Stimulated activated effector memory CD8-positive, alpha-beta T cell treated with anti-CD3 and anti-CD28 coated beads, Interleukin-12 subunit alpha, Interleukin-12 subunit beta, amount 100 ng/mL, for 72 hours (primary cell): Measurements from ENCODE around the gene ANKRD36B.
"Not testable (repeated sequence)": the region's sequence is repeated elsewhere in the genome, so short reads cannot be mapped to it uniquely, and the experiment has no call there.

ENCODE experiments used
- ATAC-seq: fragments of 150-1000 bp; cut with Tn5 transposase; 2 replicates; pipeline ENCODE4 v1.10.0; 2021
- DNase-seq, 2 donors: peaks; one replicate each; pipeline ENCODE4 v3.0.0; 2021 to 2022; ENCODE audit warnings: low spot score in 2 of 2
- H3K27ac Mint-ChIP-seq: one replicate; pipeline ENCODE4 v1.8.0; 2022; ENCODE audit warnings: mild to moderate bottlenecking, mixed read lengths
- H3K36me3 Mint-ChIP-seq: one replicate; pipeline ENCODE4 v1.8.0; 2022; ENCODE audit warnings: mild to moderate bottlenecking, mixed read lengths
- H3K4me1 Mint-ChIP-seq: one replicate; pipeline ENCODE4 v1.8.0; 2022; ENCODE audit warnings: mixed read lengths
- H3K4me3 Mint-ChIP-seq: one replicate; pipeline ENCODE4 v1.8.0; 2022; ENCODE audit warnings: mild to moderate bottlenecking, mixed read lengths
- H3K9me3 Mint-ChIP-seq: one replicate; pipeline ENCODE4 v1.8.0; 2022; ENCODE audit warnings: mixed read lengths

Gene ANKRD36B

DNA sequence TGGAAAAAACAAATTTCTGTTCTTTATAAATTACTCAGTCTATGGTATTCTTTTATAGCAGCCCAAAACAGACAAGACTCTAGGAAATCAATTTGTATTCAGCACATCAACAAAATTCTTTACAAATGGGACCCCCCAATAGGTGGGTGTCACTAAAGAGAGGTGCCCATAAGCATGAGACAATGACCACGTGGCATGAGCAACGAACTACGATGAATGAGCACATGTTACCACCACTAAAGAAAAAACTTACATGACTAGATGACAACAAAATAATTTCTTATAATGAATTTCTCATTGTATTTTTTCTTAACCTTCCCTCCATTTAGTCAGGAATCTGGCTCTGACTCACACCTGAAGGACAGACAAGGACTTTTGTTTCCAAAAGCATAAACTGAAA, 3.8 kb upstream of the ANKRD36B start:
- H3K9me3 Mint-ChIP-seq, H3K36me3 Mint-ChIP-seq, DNase-seq, H3K4me1 Mint-ChIP-seq, ATAC-seq, H3K4me3 Mint-ChIP-seq, H3K27ac Mint-ChIP-seq: not testable (repeated sequence)

- not testable (repeated sequence) for H3K9me3 Mint-ChIP-seq, H3K4me1 Mint-ChIP-seq, H3K36me3 Mint-ChIP-seq
- Mint-ChIP-seq H3K4me3 (peak overlapping the region; percentile 98), H3K27ac (peak overlapping the region; percentile 76)
- DNase-seq: peak; percentile 56 to 85
- ATAC-seq: peak; percentile 79
Measured at GRCh38 chr2:97590515-97591394, 1.1 kb upstream of the ANKRD36B start.

- H3K36me3 Mint-ChIP-seq, ATAC-seq: not testable (repeated sequence)
Measured at GRCh38 chr2:97589257-97589597, 450 bp downstream of the ANKRD36B start.

DNA sequence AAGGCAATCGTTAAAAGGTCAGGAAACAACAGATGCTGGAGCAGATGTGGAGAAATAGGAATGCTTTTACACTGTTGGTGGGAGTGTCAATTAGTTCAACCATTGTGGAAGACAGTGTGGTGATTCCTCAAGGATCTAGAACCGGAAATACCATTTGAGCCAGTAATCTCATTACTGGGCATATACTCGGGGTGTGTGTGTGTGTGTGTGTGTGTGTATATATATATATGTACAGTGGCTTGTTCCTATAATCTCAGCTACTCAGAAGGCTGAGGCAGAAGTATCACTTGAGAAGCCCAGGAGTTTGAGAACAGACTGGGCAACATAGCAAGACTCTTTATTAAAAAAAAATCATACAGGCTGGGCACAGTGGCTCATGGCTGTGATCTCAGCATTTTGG, 24.0 kb downstream of the ANKRD36B start:
- ATAC-seq, H3K9me3 Mint-ChIP-seq: not testable (repeated sequence)

More at GRCh38 chr2:97589257-97589597, 450 bp downstream of the ANKRD36B start:
- not testable (repeated sequence) for H3K9me3 Mint-ChIP-seq, H3K4me1 Mint-ChIP-seq, DNase-seq
- Mint-ChIP-seq H3K4me3 (peak overlapping the region; percentile 98), H3K27ac (peak overlapping the region; percentile 98)

DNA sequence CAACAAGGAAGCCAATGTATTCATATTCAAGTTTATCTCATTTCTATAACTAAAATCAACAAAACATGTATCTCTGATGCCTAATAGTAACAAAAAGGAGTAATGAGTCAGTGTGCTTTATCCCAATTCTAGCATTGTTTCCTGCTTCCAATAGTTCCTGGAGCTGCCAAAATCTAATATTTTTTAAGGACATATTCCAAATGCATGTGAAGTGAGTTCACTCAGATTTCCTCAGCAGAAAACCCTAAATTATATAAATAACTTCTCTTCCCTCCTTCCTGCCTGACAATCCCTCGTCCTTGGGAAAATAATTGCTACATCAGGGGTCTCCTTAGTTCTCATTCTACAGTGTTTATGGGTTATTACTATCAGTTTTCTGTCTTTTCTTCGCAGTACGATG, 37.3 kb downstream of the ANKRD36B start:
- not testable (repeated sequence) for H3K4me3 Mint-ChIP-seq, H3K4me1 Mint-ChIP-seq, ATAC-seq, DNase-seq, H3K27ac Mint-ChIP-seq, H3K9me3 Mint-ChIP-seq
- peaks cover 99% of the 10 kb centered on the region for H3K36me3 Mint-ChIP-seq

More for the DNA sequence above, 24.0 kb downstream of the ANKRD36B start:
- not testable (repeated sequence) for H3K27ac Mint-ChIP-seq, H3K4me3 Mint-ChIP-seq, DNase-seq, H3K4me1 Mint-ChIP-seq
- H3K36me3 Mint-ChIP-seq: peaks cover 10% of the 10 kb centered on the region

DNA sequence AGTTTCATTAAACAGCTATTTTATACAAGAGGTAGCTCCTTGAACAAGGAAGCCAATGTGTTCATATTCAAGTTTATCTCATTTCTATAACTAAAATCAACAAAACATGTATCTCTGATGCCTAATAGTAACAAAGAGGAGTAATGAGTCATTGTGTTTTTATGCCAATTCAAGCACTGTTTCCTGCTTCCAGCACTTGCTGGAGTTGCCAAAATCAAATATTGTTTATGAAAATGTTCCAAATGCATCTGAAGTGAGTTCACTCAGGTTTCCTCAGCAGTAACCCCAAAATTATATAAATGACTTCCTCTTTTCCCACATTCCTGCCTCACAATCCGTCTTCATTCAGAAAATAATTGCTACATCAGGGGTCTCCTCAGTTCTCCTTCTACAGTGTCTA, 39.2 kb downstream of the ANKRD36B start:
- not testable (repeated sequence) for DNase-seq, H3K4me3 Mint-ChIP-seq, H3K4me1 Mint-ChIP-seq, ATAC-seq, H3K9me3 Mint-ChIP-seq
- Mint-ChIP-seq H3K27ac (peak overlapping the region; percentile 41), H3K36me3 (peaks cover 97% of the 10 kb centered on the region)

- not testable (repeated sequence) for DNase-seq, ATAC-seq, H3K27ac Mint-ChIP-seq
Measured at GRCh38 chr2:97549058-97549457, 40.6 kb downstream of the ANKRD36B start.

DNA sequence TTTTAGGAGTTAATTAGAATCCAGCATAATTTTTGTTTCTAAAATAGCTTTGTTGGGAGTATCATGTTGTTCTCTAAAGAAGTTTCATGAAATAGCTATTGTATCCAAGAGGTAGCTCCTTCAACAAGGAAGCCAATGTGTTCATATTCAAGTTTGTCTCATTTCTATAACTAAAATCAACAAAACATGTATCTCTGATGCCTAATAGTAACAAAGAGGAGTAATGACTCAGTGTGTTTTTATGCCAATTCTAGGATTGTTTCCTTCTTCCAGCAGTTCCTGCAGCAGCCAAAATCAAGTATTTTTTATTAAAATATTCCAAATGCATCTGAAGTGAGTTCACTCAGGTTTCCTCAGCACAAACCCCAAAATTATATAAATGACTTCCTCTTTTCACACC, 41.1 kb downstream of the ANKRD36B start:
- H3K4me3 Mint-ChIP-seq, H3K9me3 Mint-ChIP-seq, H3K27ac Mint-ChIP-seq, H3K4me1 Mint-ChIP-seq, DNase-seq, ATAC-seq: not testable (repeated sequence)
- H3K36me3 Mint-ChIP-seq: peaks cover 78% of the 10 kb centered on the region

More at GRCh38 chr2:97549058-97549457, 40.6 kb downstream of the ANKRD36B start:
- peaks cover 83% of the 10 kb centered on the region for H3K36me3 Mint-ChIP-seq
- not testable (repeated sequence) for H3K4me3 Mint-ChIP-seq, H3K4me1 Mint-ChIP-seq, H3K9me3 Mint-ChIP-seq

- Mint-ChIP-seq H3K36me3 (peaks cover 59% of the 10 kb centered on the region), H3K9me3 (no peaks in the 10 kb centered on the region), H3K4me3 (no peak overlapping the region), H3K4me1 (no peaks in the 10 kb centered on the region), H3K27ac (no peak overlapping the region)
- DNase-seq (no peak), ATAC-seq (no peak)
Measured at GRCh38 chr2:97546711-97547110, 43.0 kb downstream of the ANKRD36B start.

GRCh38 chr2:97544911-97545310, 44.8 kb downstream of the ANKRD36B start:
- ATAC-seq, H3K9me3 Mint-ChIP-seq, H3K4me1 Mint-ChIP-seq, H3K4me3 Mint-ChIP-seq, H3K27ac Mint-ChIP-seq, DNase-seq: not testable (repeated sequence)
- H3K36me3 Mint-ChIP-seq: peaks cover 41% of the 10 kb centered on the region

GRCh38 chr2:97525904-97526303, 63.8 kb downstream of the ANKRD36B start:
- H3K27ac Mint-ChIP-seq, H3K36me3 Mint-ChIP-seq, DNase-seq, H3K4me3 Mint-ChIP-seq, ATAC-seq, H3K9me3 Mint-ChIP-seq, H3K4me1 Mint-ChIP-seq: not testable (repeated sequence)

DNA sequence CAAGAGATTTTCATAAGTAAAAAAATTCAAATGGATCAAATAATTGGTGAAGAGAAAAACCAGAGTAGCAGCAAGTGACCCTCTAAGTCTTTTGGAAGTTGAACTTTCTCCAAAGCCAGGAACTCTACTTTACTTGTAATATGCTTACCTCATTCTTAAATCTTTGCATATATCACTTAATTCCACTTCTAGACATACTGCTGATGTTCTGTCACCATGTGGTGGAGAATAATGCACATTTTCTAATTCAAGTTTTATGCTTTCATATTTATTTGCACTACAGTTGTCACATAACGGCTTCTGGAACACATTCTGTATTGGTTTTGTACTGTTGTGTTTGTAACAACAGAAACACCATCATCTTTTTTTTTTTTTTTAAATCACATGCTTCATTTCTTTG, 65.9 kb downstream of the ANKRD36B start:
- ATAC-seq, H3K27ac Mint-ChIP-seq, H3K9me3 Mint-ChIP-seq, H3K36me3 Mint-ChIP-seq, H3K4me1 Mint-ChIP-seq, DNase-seq, H3K4me3 Mint-ChIP-seq: not testable (repeated sequence)

GRCh38 chr2:97522916-97523555, 66.6 kb downstream of the ANKRD36B start:
- H3K27ac Mint-ChIP-seq, H3K9me3 Mint-ChIP-seq, H3K4me3 Mint-ChIP-seq, H3K36me3 Mint-ChIP-seq, DNase-seq, H3K4me1 Mint-ChIP-seq: not testable (repeated sequence)
- ATAC-seq: peak; percentile 93

DNA sequence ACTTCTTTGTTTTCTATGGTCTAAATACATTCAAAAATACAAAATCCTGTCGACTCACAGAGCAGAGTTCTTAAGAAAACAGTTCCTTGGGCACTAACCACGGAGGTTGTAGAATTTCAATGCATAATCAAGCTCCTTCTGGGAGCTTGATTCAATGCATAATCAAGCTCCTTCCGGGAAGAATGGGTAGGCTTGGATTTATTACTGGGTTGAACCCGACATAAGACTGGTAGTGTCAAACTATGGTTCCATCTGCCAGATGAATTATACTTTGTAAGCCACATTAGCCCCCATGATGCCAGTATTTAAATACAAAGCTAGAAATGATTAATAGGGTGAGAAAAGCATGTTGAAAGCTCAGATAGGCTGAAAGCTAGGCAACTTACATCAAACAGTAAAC, 94.0 kb downstream of the ANKRD36B start:
- H3K4me3 Mint-ChIP-seq, H3K36me3 Mint-ChIP-seq, DNase-seq, H3K27ac Mint-ChIP-seq, H3K9me3 Mint-ChIP-seq, ATAC-seq, H3K4me1 Mint-ChIP-seq: not testable (repeated sequence)

- peak; percentile 3 to 50 for DNase-seq
- H3K4me3 Mint-ChIP-seq: not testable (repeated sequence)
Measured at GRCh38 chr2:97490141-97490540, 99.5 kb downstream of the ANKRD36B start.

More at GRCh38 chr2:97490141-97490540, 99.5 kb downstream of the ANKRD36B start:
- not testable (repeated sequence) for H3K36me3 Mint-ChIP-seq, H3K9me3 Mint-ChIP-seq, ATAC-seq, H3K27ac Mint-ChIP-seq, H3K4me1 Mint-ChIP-seq
